Neural progenitor cell (in vitro differentiated cells): ENCODE results near the gene PLA2G2F.

Source experiments
- CTCF ChIP-seq: fragments of 200-600 bp; sonication (generic); IDR thresholded peaks from 2 replicates; pipeline ENCODE4 v1.5.1; 2017; ENCODE audit warnings: antibody characterized with exemption, mild to moderate bottlenecking
- EZH2phosphoT487 ChIP-seq: fragments of 200-600 bp; sonication (generic); IDR thresholded peaks from 2 replicates; pipeline ENCODE4 v1.6.1; 2017; ENCODE audit warnings: antibody characterized with exemption

- TF ChIP-seq CTCF, result no peak
- no peak for TF ChIP-seq EZH2phosphoT487
These were observed 53.8 kb downstream of the PLA2G2F start for GRCh38 chr1:20192871-20193411.
